HG02973 (cell line): Measurements from ENCODE around the gene C1orf210.

Source experiments
- ATAC-seq: cut with Tn5 transposase; IDR thresholded peaks from one replicate; pipeline ENCODE4 v1.9.1; 2021; ENCODE audit warnings: moderate library complexity; ENCODE audit not compliant: unreplicated experiment

C1orf210 gene

DNA sequence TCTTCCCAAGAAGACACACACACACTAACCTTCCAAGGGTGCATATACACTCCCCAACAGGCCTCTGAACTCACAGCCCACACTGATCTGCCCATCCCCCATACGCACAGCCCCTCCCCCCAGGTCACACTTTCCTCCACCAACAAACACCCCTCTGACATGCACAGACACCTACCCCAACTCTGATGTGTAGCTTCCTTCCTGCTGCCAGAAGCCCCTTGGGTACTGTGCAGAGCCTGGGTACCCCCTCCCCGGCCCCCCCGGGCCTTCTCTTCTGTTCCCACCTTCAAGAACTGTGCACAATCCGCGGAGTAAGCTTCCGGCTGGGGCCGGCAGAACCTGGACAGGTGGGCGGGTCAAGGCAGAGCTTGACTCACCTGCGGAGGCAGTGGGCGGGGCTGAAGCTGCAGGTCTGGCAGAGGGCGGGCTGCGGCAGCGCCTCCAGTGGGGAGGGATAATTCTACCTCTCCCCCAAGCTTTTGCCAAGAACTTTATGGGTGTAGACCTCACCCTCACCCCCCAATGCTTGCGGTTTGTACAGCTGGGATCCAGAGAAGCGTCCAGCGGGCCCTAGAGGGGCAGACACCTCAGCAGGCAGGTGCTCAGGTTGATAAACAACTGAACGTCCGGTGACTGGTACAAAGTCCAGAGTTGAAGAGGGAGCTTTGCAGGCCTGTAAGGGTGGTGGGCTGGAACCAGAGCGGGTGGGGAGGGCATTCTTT is at the start of gene C1orf210:
Gene C1orf210, minus strand, starts transcription at position 313 of the 722 bp plus-strand sequence. CDS start 2,311 bp downstream, outside the sequence.
- no peak for ATAC-seq

DNA sequence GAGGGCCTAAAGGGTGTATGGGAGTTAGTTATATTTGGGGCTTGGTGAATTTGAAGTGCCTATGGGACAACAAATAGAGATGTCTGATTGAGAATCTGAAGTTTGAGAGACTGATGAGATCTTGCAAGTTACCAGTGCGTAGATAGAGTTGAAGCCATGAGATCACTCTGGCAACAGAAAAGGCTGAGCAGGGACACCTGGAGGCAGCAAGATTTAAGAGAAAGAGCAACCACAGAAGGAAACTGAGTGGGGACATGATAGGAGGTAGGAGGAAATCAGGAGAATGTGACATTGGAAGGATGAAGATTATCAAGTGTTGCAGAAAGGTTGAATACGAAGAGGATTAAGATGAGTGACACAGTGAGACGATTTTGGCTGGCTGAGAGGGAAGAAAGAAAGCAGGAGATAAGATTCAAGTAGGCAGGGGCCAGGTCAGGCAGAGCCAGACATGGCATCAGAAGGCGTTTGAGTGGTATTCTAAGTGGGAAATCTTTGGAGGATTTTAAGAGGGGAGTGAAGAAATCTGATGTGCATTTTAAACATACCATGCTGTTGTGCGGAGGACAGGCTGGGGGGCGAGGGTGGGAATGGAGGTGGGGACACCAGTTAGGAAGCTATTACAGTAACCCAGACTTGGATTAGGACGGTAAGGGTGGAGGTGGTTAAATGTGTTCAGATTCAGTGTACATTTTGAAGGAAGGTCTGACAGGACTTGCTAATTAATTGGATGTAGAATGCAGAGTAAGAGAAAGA is 49.2 kb upstream of the C1orf210 start:
- ATAC-seq, result no peak

DNA sequence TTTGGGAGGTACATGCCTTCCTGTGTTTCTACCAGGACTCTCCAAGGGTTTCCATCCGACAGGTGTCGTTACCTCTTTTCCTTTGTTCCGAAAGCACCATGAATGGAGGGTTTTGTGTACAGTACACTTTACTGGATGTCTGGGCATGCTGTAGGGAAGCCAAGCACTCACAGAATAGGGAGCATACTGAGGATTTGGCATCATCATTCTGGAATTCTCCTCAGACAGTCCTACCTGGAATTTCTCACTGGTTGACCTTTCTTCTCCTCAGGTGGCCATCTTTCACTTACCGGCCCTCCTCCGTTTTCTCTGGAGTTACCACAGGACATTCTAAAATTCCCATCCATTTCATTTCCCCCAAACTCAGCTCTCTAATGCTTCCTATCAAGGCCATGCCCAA is 46.3 kb upstream of the C1orf210 start:
- no peak for ATAC-seq

DNA sequence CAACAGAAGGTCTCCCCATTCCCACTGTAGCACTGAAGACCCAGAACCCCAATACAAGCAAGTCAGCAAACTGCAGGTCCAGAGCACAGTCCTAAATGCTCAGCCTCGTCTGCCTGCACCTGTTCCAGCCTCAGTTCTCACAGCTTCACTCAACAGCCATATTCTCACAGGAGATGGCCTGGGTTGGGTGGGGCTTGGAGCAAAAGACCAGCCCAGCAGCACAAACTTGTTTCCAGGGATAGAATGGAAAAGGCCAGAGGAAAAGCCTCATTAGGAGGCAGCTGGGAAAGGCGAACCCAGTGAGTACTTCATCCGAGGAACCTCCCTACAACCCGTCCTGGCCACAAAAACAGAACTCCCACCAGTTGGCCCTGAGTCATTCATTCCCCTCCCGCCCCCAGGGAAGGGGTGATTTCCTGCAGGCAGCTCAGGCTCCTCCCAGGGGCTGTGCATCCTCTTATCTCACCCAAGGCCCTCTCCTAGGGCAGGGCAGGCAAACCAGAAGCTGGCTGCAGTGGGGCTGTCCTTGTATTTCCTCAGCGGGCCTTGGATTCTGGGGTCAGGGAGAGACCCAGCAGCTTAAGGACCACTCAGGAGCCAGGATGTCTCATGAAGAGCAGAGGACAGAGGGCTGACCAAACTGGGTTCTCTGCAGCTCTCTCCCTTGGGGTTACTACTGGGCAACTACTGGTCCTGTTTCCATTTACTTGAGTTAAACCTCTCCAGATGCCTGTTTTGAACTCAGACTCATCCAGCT is 44.8 kb upstream of the C1orf210 start:
- ATAC-seq, result no peak

DNA sequence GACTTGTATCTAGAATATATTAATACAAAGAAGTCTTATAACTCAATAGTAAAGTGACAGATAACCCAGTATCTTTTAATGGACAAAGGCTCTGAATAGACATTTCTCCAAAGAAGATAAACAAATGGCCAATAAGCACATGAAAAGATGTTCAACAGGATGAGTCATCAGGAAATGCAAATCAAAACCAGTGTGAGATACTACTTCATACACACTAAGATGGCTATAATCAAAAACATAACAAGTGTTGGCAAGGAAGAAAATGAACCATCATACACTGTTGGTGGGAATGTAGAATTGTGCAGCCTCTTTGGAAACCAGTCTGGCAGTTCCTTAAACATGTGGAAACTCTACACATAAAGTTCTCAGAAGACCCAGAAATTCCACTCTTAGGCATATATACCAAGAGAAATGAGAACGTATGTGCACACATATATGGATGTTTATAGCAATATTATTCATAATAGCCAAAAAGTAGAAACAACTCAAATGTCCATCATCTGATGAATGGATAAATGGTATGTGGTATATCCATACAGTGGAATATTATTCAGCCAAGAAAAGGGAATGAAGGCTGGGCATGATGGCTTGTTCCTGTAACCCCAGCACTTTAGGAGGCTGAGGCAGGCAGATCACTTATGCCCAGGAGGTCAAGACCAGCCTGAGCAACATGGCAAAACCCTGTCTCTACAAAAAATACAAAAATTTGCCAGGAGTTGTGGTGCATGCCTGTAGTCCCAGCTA is 42.3 kb upstream of the C1orf210 start:
- ATAC-seq, result no peak

DNA sequence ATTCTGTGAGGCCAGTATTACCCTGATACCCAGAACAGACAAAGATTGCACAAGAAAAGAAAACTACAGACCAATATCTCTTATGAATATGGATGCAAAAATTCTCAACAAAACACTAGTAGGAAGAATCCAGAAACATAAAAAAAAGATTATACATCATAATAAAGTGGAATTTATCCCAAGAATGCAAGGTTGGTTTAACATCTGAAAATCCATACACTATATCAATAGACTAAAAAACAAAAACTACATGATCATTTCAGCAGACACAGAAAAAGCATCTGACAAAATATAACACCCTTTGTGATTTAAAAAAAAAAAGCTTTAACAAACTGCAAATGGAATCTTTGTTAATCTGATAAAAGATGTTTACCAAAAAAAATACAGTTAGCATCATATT is 40.0 kb upstream of the C1orf210 start:
- no peak for ATAC-seq

DNA sequence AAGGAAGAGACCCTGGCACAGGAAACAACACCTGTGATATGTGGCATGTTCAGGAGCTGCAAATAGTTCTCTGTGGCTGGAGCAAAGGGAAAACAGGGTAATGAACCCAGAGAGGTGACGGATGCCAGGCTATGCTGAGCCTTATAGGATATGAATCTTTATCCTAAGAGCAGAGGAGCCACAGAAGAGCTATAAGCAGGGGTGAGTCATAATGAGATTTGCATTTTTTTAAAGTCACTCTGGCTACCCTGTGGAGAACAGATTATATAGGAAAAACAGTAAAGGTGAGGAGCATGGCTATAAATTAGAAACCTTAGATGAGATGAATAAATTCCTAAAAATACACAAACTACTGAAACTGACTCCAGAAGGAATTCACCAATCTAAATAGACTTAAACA is 39.4 kb upstream of the C1orf210 start:
- ATAC-seq, result no peak

DNA sequence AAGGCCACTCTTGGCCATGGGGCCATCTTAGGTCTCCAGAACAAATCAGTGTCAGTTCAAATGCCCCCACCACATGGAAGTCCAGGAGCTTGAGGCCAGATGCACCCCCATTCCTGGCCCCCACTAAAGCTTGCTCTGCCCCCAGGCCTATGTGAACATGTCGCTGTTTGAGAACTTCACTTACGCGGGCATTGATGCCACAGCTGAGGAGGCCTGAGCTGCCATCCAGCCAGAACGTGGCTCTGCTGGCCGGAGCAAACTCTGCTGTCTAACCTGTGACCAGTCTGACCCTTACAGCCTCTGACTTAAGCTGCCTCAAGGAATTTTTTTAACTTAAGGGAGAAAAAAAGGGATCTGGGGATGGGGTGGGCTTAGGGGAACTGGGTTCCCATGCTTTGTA is 37.1 kb upstream of the C1orf210 start:
- ATAC-seq, result no peak

DNA sequence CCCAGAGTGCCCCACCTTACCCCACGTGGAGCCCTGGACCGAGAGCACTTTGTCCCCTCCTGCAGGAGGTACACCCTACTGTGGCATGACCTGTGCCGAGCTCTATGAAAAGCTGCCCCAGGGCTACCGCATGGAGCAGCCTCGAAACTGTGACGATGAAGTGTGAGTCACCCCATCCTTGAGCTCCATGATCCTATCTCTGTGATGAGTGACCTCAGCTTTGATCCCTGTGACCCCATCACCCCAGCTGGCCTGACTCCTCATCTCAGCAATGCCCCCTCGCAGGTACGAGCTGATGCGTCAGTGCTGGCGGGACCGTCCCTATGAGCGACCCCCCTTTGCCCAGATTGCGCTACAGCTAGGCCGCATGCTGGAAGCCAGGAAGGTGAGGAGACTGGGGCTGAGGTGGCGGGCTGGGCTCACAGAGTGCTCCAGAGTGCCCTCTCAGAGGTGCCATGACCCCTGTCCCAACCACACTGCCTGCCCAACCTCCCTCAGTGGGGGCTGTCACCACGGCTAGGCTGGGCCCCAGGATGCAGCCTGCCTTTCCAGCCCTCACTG is 36.0 kb upstream of the C1orf210 start:
- ATAC-seq, result no peak

DNA sequence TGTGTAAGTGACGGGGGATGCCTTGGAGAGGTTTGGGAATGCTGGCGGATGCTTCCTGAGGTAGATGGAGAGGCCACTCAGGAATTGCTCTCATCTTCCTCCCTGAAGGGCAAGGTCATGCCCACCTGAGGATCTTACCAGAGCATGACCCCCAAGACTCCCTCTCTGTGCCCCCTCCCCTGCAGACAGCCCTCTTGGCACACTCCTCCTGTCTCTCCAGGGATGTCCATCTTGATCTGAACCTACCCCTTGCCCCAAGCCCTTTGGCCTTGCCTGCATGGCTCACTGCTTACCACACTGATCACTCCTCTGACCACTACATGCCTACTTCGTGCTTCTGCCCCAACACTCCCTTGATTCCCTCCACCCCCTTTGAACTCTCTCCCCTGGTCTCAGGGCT is 34.4 kb upstream of the C1orf210 start:
- no peak for ATAC-seq

DNA sequence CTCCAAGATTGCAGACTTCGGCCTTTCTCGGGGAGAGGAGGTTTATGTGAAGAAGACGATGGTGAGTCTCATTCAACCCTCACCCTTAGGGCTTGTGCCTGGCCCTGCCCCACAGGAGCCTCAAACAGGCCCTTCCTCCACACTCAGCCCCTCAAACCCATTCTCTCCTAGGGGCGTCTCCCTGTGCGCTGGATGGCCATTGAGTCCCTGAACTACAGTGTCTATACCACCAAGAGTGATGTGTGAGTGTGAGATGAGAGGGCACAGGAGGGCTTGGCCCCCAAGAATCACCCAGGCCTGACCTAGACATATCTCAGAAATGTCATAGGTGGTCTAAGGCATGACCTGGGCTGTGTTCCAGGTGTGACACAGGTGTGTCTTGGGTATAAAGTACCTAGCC is 33.9 kb upstream of the C1orf210 start:
- no peak for ATAC-seq

DNA sequence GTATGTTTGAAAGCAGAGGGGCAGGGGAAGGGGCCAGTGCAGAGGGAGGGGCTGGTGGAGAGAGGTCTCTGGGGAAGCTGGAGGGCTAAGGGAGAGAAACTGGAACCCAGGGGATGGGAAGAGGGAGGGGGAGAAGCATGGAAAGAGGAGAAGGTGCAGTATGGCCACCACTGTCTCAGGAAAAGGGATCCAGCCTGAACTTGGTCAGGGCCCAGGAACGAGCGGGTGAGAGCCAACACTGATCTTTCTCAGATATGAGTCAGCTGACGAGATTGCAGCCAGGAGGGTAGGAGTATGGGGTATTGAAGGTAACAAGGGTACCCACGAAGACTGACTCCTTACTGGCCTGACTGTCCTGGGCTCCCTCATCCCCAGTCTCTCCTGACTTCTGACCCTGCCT is 33.5 kb upstream of the C1orf210 start:
- no peak for ATAC-seq

DNA sequence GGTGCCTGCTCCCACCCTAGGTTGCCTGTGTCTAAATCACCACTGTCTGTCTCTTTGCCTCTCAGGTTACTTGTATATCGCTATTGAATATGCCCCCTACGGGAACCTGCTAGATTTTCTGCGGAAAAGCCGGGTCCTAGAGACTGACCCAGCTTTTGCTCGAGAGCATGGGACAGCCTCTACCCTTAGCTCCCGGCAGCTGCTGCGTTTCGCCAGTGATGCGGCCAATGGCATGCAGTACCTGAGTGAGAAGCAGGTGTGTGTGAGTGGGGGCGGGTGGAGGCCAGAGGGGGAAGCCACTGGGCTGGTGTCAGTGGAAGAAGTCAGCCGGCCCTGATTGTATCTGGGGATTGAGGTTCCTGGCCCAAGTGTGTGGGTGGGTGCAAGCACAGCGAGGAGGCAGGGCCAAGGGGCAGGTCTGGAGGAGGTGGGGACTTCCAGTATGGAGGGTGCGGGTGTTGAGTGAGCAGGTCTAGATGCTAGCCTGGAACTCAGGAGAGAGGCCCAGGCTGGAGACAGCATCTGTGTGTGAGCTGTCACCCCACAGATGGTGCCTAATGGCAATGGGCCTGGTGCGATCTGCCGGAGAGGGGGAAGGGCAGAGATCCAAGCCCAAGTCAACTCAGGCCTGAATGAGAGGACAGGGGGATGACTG is 32.6 kb upstream of the C1orf210 start:
- ATAC-seq, result no peak

DNA sequence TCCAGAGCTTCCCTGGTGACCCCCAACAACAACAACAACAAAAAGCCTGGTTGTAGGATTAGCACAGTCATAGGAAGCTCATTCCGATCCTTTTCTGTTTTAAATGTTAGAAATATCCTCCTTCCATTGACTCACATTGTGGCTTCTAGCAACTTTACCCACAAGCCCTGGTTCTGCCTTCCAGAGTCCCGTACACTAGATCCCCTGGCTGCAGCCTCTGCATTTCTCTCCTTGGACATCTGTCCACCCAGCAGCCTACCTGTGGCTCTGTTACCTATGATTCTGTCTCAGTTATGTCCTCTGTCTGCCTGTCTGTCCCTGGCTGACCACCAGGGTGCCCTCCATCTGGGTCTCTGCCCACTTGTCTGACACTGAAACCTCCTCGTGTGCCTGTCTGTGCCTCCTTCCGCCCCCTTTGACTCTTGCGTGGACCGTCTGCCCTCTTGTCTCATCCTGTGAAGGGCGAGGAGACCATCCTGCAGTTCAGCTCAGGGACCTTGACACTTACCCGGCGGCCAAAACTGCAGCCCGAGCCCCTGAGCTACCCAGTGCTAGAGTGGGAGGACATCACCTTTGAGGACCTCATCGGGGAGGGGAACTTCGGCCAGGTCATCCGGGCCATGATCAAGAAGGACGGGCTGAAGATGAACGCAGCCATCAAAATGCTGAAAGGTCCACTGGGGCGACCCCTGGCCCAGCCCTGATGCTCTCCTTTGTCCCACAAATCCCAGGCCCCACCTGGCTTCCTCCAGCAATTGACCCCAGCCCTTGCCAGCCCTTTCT is 31.5 kb upstream of the C1orf210 start:
- no peak for ATAC-seq

DNA sequence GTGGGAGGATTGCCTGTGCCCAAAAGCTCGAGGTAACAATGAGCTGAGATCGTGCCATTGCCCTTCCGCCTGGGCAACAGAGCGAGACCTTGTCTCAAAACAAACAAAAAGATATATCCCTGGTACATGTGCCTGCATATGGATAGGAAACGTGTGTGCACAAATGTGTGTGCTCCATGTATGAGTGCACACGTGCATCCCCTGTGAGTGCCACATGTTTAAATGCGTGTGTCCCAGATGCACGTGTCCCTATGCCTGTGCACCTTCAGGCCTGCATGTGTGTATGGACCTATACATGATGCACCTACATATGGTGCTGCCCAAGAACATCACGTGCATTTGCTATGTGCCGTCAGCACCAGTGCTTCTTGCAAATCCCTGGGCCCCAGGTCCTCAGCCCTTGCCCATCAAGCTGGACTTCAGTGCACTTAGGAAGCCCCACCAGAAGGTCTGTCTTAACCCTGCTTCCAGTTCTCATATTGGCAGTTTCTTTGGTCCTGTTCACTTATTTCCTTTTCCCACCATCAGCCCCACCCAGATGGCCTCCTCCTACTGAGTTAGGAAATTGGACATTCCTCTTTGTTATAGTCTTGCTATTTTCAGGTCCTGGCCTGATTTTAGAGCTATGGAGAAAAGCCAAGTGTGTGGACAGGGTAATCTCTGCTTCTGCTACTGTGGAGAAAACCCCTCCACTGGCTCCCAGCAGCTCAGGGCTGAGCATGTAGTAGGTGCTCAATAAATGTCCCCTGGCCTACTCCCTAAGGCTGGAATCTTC is 30.8 kb upstream of the C1orf210 start:
- ATAC-seq, result no peak

DNA sequence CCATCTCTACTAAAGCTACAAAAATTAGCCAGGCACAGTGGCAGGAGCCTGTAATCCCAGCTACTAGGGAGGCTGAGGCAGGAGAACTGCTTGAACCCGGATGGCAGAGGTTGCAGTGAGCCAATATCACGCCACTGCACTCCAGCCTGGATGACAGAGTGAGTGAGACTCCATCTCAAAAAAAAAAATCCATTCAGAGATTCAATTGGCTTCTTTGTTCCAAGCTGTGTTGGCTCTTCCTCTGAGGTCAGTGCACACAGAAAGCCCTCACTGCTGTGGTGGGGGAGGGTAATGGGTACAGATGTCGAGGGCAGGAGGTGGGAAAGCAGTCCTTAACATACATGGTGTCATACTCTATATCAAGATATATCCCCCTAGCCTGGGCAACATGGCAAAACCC is 30.1 kb upstream of the C1orf210 start:
- ATAC-seq, result no peak

DNA sequence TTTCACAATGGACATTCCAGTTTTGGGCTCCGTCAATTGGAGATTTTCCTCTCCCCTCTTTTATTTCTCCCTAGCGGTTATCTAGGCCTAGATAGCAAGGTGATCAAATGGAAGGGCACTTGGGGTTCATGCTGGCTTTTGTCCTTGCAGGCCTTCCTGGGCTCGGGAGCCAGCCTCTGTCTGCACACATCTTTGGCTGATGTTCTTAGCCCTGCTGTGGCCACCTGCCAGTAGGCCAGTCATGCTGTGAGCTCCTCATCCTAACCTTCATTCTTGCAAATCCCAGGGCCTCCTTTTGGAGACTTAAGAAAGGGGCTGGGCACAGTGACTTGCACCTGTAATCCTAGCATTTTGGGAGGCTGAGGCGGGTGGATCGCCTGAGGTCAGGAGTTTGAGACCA is 28.9 kb upstream of the C1orf210 start:
- ATAC-seq, result no peak

DNA sequence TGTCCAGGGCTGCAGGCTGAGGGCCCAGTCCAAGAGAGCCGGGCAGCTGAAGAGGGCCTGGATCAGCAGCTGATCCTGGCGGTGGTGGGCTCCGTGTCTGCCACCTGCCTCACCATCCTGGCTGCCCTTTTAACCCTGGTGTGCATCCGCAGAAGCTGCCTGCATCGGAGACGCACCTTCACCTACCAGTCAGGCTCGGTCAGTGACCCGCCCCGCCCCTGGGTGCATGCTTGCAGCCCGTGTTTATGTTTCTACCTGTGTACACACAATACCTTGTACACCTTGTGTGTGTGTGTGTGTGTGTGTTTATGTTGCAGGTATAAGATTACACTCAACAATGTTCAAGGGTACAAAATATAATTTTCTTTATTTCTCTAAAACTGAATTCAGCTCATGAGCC is 28.4 kb upstream of the C1orf210 start:
- ATAC-seq, result no peak
